ENCODE data around the gene CFAP299. TPM values are rescaled to one million over a fixed set of nuclear protein-coding genes. Genes with fewer than 3 reads are reported as not detected.
"Not testable (repeated sequence)": the region's sequence is repeated elsewhere in the genome, so short reads cannot be mapped to it uniquely, and the experiment has no call there.

The CFAP299 gene
- total RNA-seq, 2 donors from 2014 or later, result 0.17 TPM; not detected in 1

DNA sequence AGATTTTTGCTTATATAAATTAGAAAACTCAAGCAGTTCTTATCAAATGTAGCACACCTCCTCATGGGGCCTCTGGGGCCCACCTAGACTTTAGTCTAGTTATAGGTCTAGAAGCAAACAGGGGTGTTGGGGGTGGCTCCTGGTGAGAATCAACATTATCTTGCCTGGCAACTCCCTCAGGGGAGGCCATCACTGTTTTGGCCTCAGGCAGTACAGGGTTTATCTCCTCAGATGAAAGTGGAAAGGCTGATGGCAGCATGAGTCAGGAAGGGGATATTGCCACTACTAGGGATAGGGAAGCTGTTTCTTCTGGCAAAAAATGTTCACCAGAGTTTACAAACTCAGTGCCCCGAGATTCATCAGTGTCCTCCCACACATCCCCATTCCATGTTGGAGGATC lies 462.6 kb downstream of the CFAP299 start:
- intact Hi-C loops (cut with DNase I), result no loop called here
- TF ChIP-seq, protein P1, sequence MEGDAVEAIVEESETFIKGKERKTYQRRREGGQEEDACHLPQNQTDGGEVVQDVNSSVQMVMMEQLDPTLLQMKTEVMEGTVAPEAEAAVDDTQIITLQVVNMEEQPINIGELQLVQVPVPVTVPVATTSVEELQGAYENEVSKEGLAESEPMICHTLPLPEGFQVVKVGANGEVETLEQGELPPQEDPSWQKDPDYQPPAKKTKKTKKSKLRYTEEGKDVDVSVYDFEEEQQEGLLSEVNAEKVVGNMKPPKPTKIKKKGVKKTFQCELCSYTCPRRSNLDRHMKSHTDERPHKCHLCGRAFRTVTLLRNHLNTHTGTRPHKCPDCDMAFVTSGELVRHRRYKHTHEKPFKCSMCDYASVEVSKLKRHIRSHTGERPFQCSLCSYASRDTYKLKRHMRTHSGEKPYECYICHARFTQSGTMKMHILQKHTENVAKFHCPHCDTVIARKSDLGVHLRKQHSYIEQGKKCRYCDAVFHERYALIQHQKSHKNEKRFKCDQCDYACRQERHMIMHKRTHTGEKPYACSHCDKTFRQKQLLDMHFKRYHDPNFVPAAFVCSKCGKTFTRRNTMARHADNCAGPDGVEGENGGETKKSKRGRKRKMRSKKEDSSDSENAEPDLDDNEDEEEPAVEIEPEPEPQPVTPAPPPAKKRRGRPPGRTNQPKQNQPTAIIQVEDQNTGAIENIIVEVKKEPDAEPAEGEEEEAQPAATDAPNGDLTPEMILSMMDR (IDR thresholded peaks at IDR 0.05), result no peak
- no peak for TF ChIP-seq POLR2AphosphoS5 (IDR thresholded peaks at IDR 0.05)
- no peak for TF ChIP-seq POLR2A (IDR thresholded peaks at IDR 0.05)
- Histone ChIP-seq H3K4me3 (no peak overlapping the region), H3K27ac (no peak overlapping the region), H3K9me3 (no peaks in the 10 kb centered on the region), H3K27me3 (replicated peaks; ENCODE audit: insufficient read depth) (no peaks in the 10 kb centered on the region), H3K36me3 (no peaks in the 10 kb centered on the region), H3K4me1 (replicated peaks) (no peaks in the 10 kb centered on the region)
- 95% methylated on average over 1 of the region's 1 CpG for WGBS
- DNase-seq (ENCODE audit: low spot score), result no peak

DNA sequence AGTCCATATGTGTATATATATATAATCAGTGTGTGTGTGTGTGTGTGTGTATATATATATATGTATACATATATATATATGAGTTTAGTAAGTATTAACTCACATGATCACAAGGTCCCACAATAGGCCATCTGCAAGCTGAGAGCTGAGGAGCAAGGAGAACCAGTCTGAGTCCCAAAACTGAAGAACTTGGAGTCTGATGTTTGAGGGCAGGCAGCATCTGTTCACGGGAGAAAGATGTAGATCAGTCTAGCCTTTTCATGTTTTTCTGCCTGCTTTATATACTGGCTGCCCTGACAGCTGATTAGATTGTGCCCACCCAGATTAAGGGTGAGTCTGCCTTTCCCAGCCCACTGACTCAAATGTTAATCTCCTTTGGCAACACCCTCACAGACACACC lies 465.2 kb downstream of the CFAP299 start:
- H3K27ac ChIP-seq; H3K9me3 ChIP-seq; H3K36me3 ChIP-seq; intact Hi-C loops (cut with DNase I); DNase-seq (ENCODE audit: low spot score); H3K27me3 ChIP-seq (replicated peaks; ENCODE audit: insufficient read depth); H3K4me3 ChIP-seq; H3K4me1 ChIP-seq (replicated peaks): not testable (repeated sequence)
- 100% methylated on average over 1 of the region's 1 CpG for WGBS

- no peaks in the 10 kb centered on the region for H3K36me3 ChIP-seq
- 47% methylated on average over 1 of the region's 1 CpG for WGBS
- no peaks in the 10 kb centered on the region for H3K4me1 ChIP-seq (replicated peaks)
- H3K9me3 ChIP-seq, result no peaks in the 10 kb centered on the region
- DNase-seq (ENCODE audit: low spot score), result no peak
- H3K27ac ChIP-seq, result no peak overlapping the region
- intact Hi-C loops (cut with DNase I), result no loop called here
- no peak overlapping the region for H3K4me3 ChIP-seq
- H3K27me3 ChIP-seq (replicated peaks; ENCODE audit: insufficient read depth), result no peaks in the 10 kb centered on the region
- TF ChIP-seq POLR2AphosphoS5 (IDR thresholded peaks at IDR 0.05), result no peak
- TF ChIP-seq, protein P1 (IDR thresholded peaks at IDR 0.05), result no peak
- TF ChIP-seq POLR2A (IDR thresholded peaks at IDR 0.05), result no peak
Observed at GRCh38 chr4:80803337-80803736, 467.8 kb downstream of the CFAP299 start.

DNA sequence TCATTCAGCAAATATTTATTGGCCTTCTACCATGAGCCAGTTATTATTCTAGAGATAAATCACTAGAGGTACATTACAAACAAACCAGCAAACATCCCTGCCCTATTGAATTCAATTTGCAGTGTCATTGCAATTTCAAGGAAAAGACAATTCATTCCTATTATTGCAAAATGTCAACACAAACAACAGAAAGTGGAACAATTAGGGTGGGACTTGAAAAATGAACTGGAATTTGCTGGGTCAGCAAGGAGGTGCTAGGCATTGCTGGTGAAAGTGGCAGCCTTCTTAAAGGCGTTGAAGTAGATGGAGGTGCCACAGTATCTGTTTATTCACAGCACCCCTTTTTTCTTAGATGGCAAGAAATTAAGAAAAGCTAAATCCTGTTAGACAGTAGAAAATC lies 470.9 kb downstream of the CFAP299 start:
- Histone ChIP-seq H3K4me3 (no peak overlapping the region), H3K9me3 (no peaks in the 10 kb centered on the region), H3K36me3 (no peaks in the 10 kb centered on the region), H3K27ac (no peak overlapping the region), H3K4me1 (replicated peaks) (no peaks in the 10 kb centered on the region), H3K27me3 (replicated peaks; ENCODE audit: insufficient read depth) (no peaks in the 10 kb centered on the region)
- intact Hi-C loops (cut with DNase I), result no loop called here
- 84% methylated on average over 1 of the region's 1 CpG for WGBS
- no peak for DNase-seq (ENCODE audit: low spot score)
- no peak for TF ChIP-seq POLR2A (IDR thresholded peaks at IDR 0.05)
- no peak for TF ChIP-seq POLR2AphosphoS5 (IDR thresholded peaks at IDR 0.05)
- TF ChIP-seq, protein P1 (IDR thresholded peaks at IDR 0.05), result no peak

GRCh38 chr4:80809039-80809729 lies 473.7 kb downstream of the CFAP299 start:
- no peaks in the 10 kb centered on the region for H3K36me3 ChIP-seq
- H3K27me3 ChIP-seq (replicated peaks; ENCODE audit: insufficient read depth), result no peaks in the 10 kb centered on the region
- WGBS, result 61% methylated on average over 2 of the region's 2 CpGs
- H3K27ac ChIP-seq, result no peak overlapping the region
- TF ChIP-seq, protein P1 (IDR thresholded peaks at IDR 0.05), result no peak
- no peak for TF ChIP-seq POLR2A (IDR thresholded peaks at IDR 0.05)
- TF ChIP-seq POLR2AphosphoS5 (IDR thresholded peaks at IDR 0.05), result no peak
- intact Hi-C loops (cut with DNase I), result no loop called here
- no peaks in the 10 kb centered on the region for H3K4me1 ChIP-seq (replicated peaks)
- H3K4me3 ChIP-seq, result no peak overlapping the region
- no peak for DNase-seq (ENCODE audit: low spot score)
- H3K9me3 ChIP-seq, result no peaks in the 10 kb centered on the region
